Testis (tissue), 2 donors: Measurements from ENCODE around the gene XIRP2.

ENCODE experiments used
- CTCF ChIP-seq, 3 experiments: fragments of 450-650 bp in 2 of 3; fragments of 200-600 bp in 1 of 3; sonication (generic) in 1 of 3; IDR thresholded peaks; one replicate each; pipeline ENCODE4 v1.5.1; 2016 to 2019; ENCODE audit warnings: antibody characterized with exemption in 3 of 3, mild to moderate bottlenecking in 2 of 3, moderate library complexity in 1 of 3
- POLR2A ChIP-seq: fragments of 450-650 bp; IDR thresholded peaks from one replicate; pipeline ENCODE4 v1.6.1; 2017; ENCODE audit warnings: antibody characterized with exemption, mild to moderate bottlenecking, moderate library complexity

- TF ChIP-seq CTCF (IDR thresholded peaks at IDR 0.05) (no peak), POLR2A (no peak)
Observed at GRCh38 chr2:166882851-166883250, 5.4 kb upstream of the XIRP2 start.
